Spleen (tissue), 11 donors: ENCODE data around the gene CEACAM1. TPM values are rescaled to one million over a fixed set of nuclear protein-coding genes. Genes with fewer than 3 reads are reported as not detected.

Experiments
- DNase-seq: peaks from one replicate; pipeline ENCODE4 v3.0.0-alpha.2; 2020
- H3K27ac ChIP-seq, 8 donors: fragments of 200-600 bp; sonication (generic) in 7 of 8; 1 replicate in 4 of 8; 2 replicates in 4 of 8; pipeline versions ENCODE4 v1.5.0 to v1.8.0; 2016 to 2021; ENCODE audit warnings: inconsistent platforms in 4 of 8, mild to moderate bottlenecking in 4 of 8, moderate library complexity in 1 of 8
- H3K27me3 ChIP-seq, 7 donors: fragments of 200-600 bp; sonication (generic) in 6 of 7; replicated peaks in 1 of 7; 1 replicate in 4 of 7; 2 replicates in 3 of 7; pipeline versions ENCODE4 v1.5.0 to v1.8.0; 2016 to 2021; ENCODE audit warnings: inconsistent platforms in 3 of 7, mild to moderate bottlenecking in 1 of 7
- H3K36me3 ChIP-seq, 6 donors: fragments of 200-600 bp; sonication (generic) in 5 of 6; 1 replicate in 4 of 6; 2 replicates in 2 of 6; pipeline versions ENCODE4 v1.5.0 to v1.8.0; 2016 to 2021; ENCODE audit warnings: inconsistent platforms in 2 of 6
- H3K4me1 ChIP-seq, 6 donors: fragments of 200-600 bp; sonication (generic) in 5 of 6; 1 replicate in 3 of 6; 2 replicates in 3 of 6; pipeline versions ENCODE4 v1.5.0 to v1.8.0; 2016 to 2021; ENCODE audit warnings: inconsistent platforms in 3 of 6
- H3K4me3 ChIP-seq, 8 donors: fragments of 200-600 bp; sonication (generic) in 7 of 8; 1 replicate in 4 of 8; 2 replicates in 4 of 8; pipeline versions ENCODE4 v1.5.0 to v1.8.0; 2016 to 2021; ENCODE audit warnings: inconsistent platforms in 4 of 8, mild to moderate bottlenecking in 4 of 8, moderate library complexity in 2 of 8
- H3K9me3 ChIP-seq, 8 donors: fragments of 200-600 bp; sonication (generic) in 7 of 8; 1 replicate in 4 of 8; 2 replicates in 4 of 8; pipeline versions ENCODE4 v1.5.0 to v1.8.0; 2016 to 2021; ENCODE audit warnings: inconsistent platforms in 4 of 8
- CTCF ChIP-seq, 11 experiments: fragments of 200-600 bp in 7 of 11; fragments of 450-650 bp in 4 of 11; sonication (generic) in 4 of 11; IDR thresholded peaks in 8 of 11; conservative IDR thresholded peaks in 3 of 11; 1 replicate in 7 of 11; 2 replicates in 4 of 11; pipeline versions ENCODE4 v1.4.0 to v1.8.0; 2016 to 2021; ENCODE audit warnings: antibody characterized with exemption in 11 of 11, inconsistent platforms in 4 of 11, mild to moderate bottlenecking in 1 of 11
- POLR2A ChIP-seq, 3 donors: fragments of 450-650 bp; IDR thresholded peaks; one replicate each; pipeline ENCODE4 v1.5.1; 2017; ENCODE audit warnings: antibody characterized with exemption in 3 of 3, mild to moderate bottlenecking in 1 of 3
- POLR2AphosphoS5 ChIP-seq, 3 donors: sonication (generic); formaldehyde crosslinking; IDR thresholded peaks; one replicate each; pipeline ENCODE4 v1.5.1; 2017; ENCODE audit warnings: antibody characterized with exemption in 3 of 3
- WGBS, 5 donors: extraction: QIAGEN DNeasy Blood & Tissue Kit in 3 of 5; methylation state at CpG; one replicate each; pipeline versions ENCODE4 v1.1.5 to v1.1.7; 2013 to 2018; 5-methylcytosine and 5-hydroxymethylcytosine counted together
- intact Hi-C: fragments of 100-400 bp; cut with DNase I; formaldehyde crosslinking; loops from one replicate; pipeline ENCODE4 v1.15.0; 2023; ENCODE audit warnings: low total_unique reads
- polyA plus RNA-seq, 3 donors: library from polyadenylated mRNA; stranded (reverse); fragments of 200-250 nt; gene quantifications; one replicate each; pipeline ENCODE4 v1.2.1, GENCODE V29; 2013
- total RNA-seq, 7 donors: library from RNA; depleted of rRNA in 3 of 7; stranded (reverse); fragments of >200 nt in 3 of 7; fragmentation: NEBNext Ultra II Directional in 4 of 7; extraction: Animal tissue kit (Norgen Biotek cat#: 25700) in 4 of 7; gene quantifications; one replicate each; pipeline versions ENCODE4 v1.1.0 to v1.2.1, GENCODE V29; 2016 to 2021
- donor health status: healthy with polysubstance abuse.
- donor health status: DM: no; HTN: no; CAD: no; lungs with moderate emphysema.
- donor health status: DM: no; HTN: no; CAD: no.
- donor health status: Bipolar disorder and iron deficiency.
- donor health status: healthy.
- donor health status: DM: no; HTN: no; CAD: no.
- donor health status: DM: yes; HTN: yes; CAD: no.

CEACAM1 gene
- total and polyA plus RNA-seq, 10 donors, result 1.5 to 33.5 (median 16.7) TPM

GRCh38 chr19:42516771-42517170, 11.5 kb downstream of the CEACAM1 start:
- Histone ChIP-seq H3K4me3 (no peak overlapping the region), H3K27ac (no peak overlapping the region), H3K9me3 (peaks cover 0 to 5% (median 0%) of the 10 kb centered on the region in 8 donors), H3K36me3 (peaks cover 0 to 83% (median 25%) of the 10 kb centered on the region in 6 donors), H3K4me1 (peaks cover 0 to 29% (median 5%) of the 10 kb centered on the region in 6 donors), H3K27me3 (no peaks in the 10 kb centered on the region)
- no peak for TF ChIP-seq POLR2A (IDR thresholded peaks at IDR 0.05)
- no peak for TF ChIP-seq POLR2AphosphoS5 (IDR thresholded peaks at IDR 0.05)
- no peak for TF ChIP-seq CTCF (IDR thresholded peaks at IDR 0.05 in 8 of 11, conservative IDR thresholded peaks at IDR 0.05 in 3 of 11)
- intact Hi-C loops, result no loop called here
- WGBS, 5 donors, result 82 to 95% (median 84%) methylated on average over 2 of the region's 2 CpGs
- no peak for DNase-seq

- Histone ChIP-seq H3K36me3 (peaks cover 0 to 83% (median 19%) of the 10 kb centered on the region in 6 donors), H3K9me3 (peaks cover 0 to 5% (median 0%) of the 10 kb centered on the region in 8 donors), H3K4me3 (no peak overlapping the region), H3K27me3 (no peaks in the 10 kb centered on the region), H3K4me1 (peaks cover 0 to 19% (median 2%) of the 10 kb centered on the region in 6 donors), H3K27ac (no peak overlapping the region)
- 78 to 86% (median 82%) methylated on average over 7 of the region's 7 CpGs for WGBS, 5 donors
- TF ChIP-seq POLR2A (IDR thresholded peaks at IDR 0.05), result no peak
- TF ChIP-seq POLR2AphosphoS5 (IDR thresholded peaks at IDR 0.05), result no peak
- no peak for TF ChIP-seq CTCF (IDR thresholded peaks at IDR 0.05 in 8 of 11, conservative IDR thresholded peaks at IDR 0.05 in 3 of 11)
- no peak for DNase-seq
- intact Hi-C loops, result no loop called here
These were observed 12.9 kb downstream of the CEACAM1 start for GRCh38 chr19:42515241-42515832.

- H3K36me3 ChIP-seq, result peaks cover 0 to 83% (median 12%) of the 10 kb centered on the region in 6 donors
- WGBS, 5 donors, result 90 to 100% (median 95%) methylated on average over 1 of the region's 1 CpG
- no peaks in the 10 kb centered on the region for H3K27me3 ChIP-seq
- TF ChIP-seq POLR2AphosphoS5 (IDR thresholded peaks at IDR 0.05) (no peak), POLR2A (IDR thresholded peaks at IDR 0.05) (no peak), CTCF (IDR thresholded peaks at IDR 0.05 in 8 of 11, conservative IDR thresholded peaks at IDR 0.05 in 3 of 11) (no peak)
- H3K9me3 ChIP-seq, result peaks cover 0 to 5% (median 0%) of the 10 kb centered on the region in 8 donors
- H3K27ac ChIP-seq, result no peak overlapping the region
- intact Hi-C loops, result no loop called here
- H3K4me3 ChIP-seq, result no peak overlapping the region
- no peak for DNase-seq
- H3K4me1 ChIP-seq, result peaks cover 0 to 22% (median 2%) of the 10 kb centered on the region in 6 donors
These were observed 13.8 kb downstream of the CEACAM1 start for GRCh38 chr19:42514449-42514848.

- Histone ChIP-seq H3K36me3 (peaks cover 0 to 82% (median 7%) of the 10 kb centered on the region in 6 donors), H3K4me1 (peaks cover 0 to 26% (median 2%) of the 10 kb centered on the region in 6 donors), H3K27me3 (no peaks in the 10 kb centered on the region), H3K27ac (no peak overlapping the region), H3K9me3 (peaks cover 0 to 5% (median 0%) of the 10 kb centered on the region in 8 donors), H3K4me3 (no peak overlapping the region)
- intact Hi-C loops, result no loop called here
- 83 to 89% (median 84%) methylated on average over 10 of the region's 10 CpGs for WGBS, 5 donors
- no peak for TF ChIP-seq CTCF (IDR thresholded peaks at IDR 0.05 in 8 of 11, conservative IDR thresholded peaks at IDR 0.05 in 3 of 11)
- no peak for TF ChIP-seq POLR2A (IDR thresholded peaks at IDR 0.05)
- TF ChIP-seq POLR2AphosphoS5 (IDR thresholded peaks at IDR 0.05), result no peak
- DNase-seq, result no peak
These were observed 15.5 kb downstream of the CEACAM1 start for GRCh38 chr19:42512743-42513304.
